Sigmoid colon (tissue), 7 donors: ENCODE data around the gene MRC2. TPM values are rescaled to one million over a fixed set of nuclear protein-coding genes. Genes with fewer than 3 reads are reported as not detected.

ENCODE experiments used
- DNase-seq: peaks from one replicate; pipeline ENCODE4 v3.0.0-alpha.2; 2019
- H3K27ac ChIP-seq, 4 donors: fragments of 200-600 bp; sonication (generic); one replicate each; pipeline ENCODE4 v1.5.1; 2016 to 2019; ENCODE audit warnings: mild to moderate bottlenecking in 1 of 4
- H3K27me3 ChIP-seq, 3 donors: fragments of 200-600 bp; sonication (generic); one replicate each; pipeline ENCODE4 v1.5.1; 2019; ENCODE audit warnings: mild to moderate bottlenecking in 1 of 3
- H3K36me3 ChIP-seq, 4 donors: fragments of 200-600 bp; sonication (generic); one replicate each; pipeline ENCODE4 v1.5.1; 2016 to 2019
- H3K4me1 ChIP-seq, 4 donors: fragments of 200-600 bp; sonication (generic); one replicate each; pipeline ENCODE4 v1.5.1; 2017 to 2019
- H3K4me3 ChIP-seq, 4 donors: fragments of 200-600 bp; sonication (generic); one replicate each; pipeline ENCODE4 v1.5.1; 2017 to 2019; ENCODE audit warnings: mild to moderate bottlenecking in 2 of 4, moderate library complexity in 1 of 4
- H3K9me3 ChIP-seq, 4 donors: fragments of 200-600 bp in 3 of 4; sonication (generic) in 3 of 4; one replicate each; pipeline versions ENCODE4 v1.5.1 to v1.6.1; 2013 to 2019
- EP300 ChIP-seq, 4 donors: sonication (generic); formaldehyde crosslinking; IDR thresholded peaks; one replicate each; pipeline ENCODE4 v1.6.1; 2017; ENCODE audit warnings: antibody characterized with exemption in 4 of 4
- POLR2A ChIP-seq, 2 donors: fragments of 450-650 bp; IDR thresholded peaks; one replicate each; pipeline ENCODE4 v1.6.1; 2016; ENCODE audit warnings: antibody characterized with exemption in 2 of 2, mild to moderate bottlenecking in 2 of 2, moderate library complexity in 2 of 2
- POLR2AphosphoS5 ChIP-seq, 4 donors: sonication (generic); formaldehyde crosslinking; IDR thresholded peaks; one replicate each; pipeline ENCODE4 v1.6.1; 2017; ENCODE audit warnings: antibody characterized with exemption in 4 of 4
- WGBS, 2 donors: extraction: QIAGEN DNeasy Blood & Tissue Kit; methylation state at CpG; one replicate each; pipeline ENCODE4 v1.1.7; 2013; 5-methylcytosine and 5-hydroxymethylcytosine counted together
- intact Hi-C: fragments of 100-400 bp; cut with DNase I; formaldehyde crosslinking; loops from one replicate; pipeline ENCODE4 v1.15.1; 2023
- polyA plus RNA-seq, 3 donors: library from polyadenylated mRNA; stranded (reverse); fragments of 200-250 nt; gene quantifications; one replicate each; pipeline ENCODE4 v1.2.3, GENCODE V29; 2013
- total RNA-seq, 4 donors: library from RNA; depleted of rRNA; stranded (reverse); fragments of >200 nt; gene quantifications; one replicate each; pipeline ENCODE4 v1.1.0, GENCODE V29; 2016
- TF ChIP-seq, protein P1 (sequence below), 4 experiments: fragments of 450-650 bp in 3 of 4; fragments of 200-600 bp in 1 of 4; IDR thresholded peaks; one replicate each; pipeline ENCODE4 v1.5.1; 2016 to 2019; ENCODE audit warnings: antibody characterized with exemption in 4 of 4, mild to moderate bottlenecking in 3 of 4, moderate library complexity in 2 of 4
- donor health status: healthy with polysubstance abuse.
- donor health status: Bipolar disorder and iron deficiency.
- donor health status: healthy.

Gene MRC2
- total and polyA plus RNA-seq, 7 donors = 2.5 to 94.4 (median 19.6) TPM

DNA sequence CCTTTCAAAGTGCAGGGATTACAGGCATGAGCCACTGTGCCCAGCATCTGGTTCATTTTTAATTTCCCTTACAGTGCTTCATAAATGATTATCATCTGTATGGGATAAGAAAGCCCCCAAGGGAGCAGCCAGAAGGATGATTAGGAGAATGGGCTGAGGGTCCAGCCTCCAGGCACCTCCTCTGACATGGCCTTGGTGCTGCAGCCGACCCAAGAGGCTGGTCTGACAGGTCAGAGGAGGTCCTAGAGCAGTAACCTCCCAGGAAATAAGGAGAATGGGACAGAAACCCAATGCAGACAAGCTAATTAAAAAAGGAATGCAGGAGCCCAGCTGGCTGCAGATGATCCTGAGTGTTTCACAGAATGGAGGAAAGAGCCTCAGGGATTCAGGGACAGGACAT is 29.0 kb downstream of the MRC2 start:
- intact Hi-C loops = no loop called here
- no peak for TF ChIP-seq POLR2AphosphoS5 (IDR thresholded peaks at IDR 0.05)
- no peak for TF ChIP-seq EP300 (IDR thresholded peaks at IDR 0.05)
- TF ChIP-seq, protein P1, sequence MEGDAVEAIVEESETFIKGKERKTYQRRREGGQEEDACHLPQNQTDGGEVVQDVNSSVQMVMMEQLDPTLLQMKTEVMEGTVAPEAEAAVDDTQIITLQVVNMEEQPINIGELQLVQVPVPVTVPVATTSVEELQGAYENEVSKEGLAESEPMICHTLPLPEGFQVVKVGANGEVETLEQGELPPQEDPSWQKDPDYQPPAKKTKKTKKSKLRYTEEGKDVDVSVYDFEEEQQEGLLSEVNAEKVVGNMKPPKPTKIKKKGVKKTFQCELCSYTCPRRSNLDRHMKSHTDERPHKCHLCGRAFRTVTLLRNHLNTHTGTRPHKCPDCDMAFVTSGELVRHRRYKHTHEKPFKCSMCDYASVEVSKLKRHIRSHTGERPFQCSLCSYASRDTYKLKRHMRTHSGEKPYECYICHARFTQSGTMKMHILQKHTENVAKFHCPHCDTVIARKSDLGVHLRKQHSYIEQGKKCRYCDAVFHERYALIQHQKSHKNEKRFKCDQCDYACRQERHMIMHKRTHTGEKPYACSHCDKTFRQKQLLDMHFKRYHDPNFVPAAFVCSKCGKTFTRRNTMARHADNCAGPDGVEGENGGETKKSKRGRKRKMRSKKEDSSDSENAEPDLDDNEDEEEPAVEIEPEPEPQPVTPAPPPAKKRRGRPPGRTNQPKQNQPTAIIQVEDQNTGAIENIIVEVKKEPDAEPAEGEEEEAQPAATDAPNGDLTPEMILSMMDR (IDR thresholded peaks at IDR 0.05) = no peak
- TF ChIP-seq POLR2A (IDR thresholded peaks at IDR 0.05) = no peak
- Histone ChIP-seq H3K27me3 (peaks cover 0 to 16% (median 14%) of the 10 kb centered on the region in 3 donors), H3K9me3 (peaks cover 0 to 4% (median 1%) of the 10 kb centered on the region in 4 donors), H3K36me3 (no peaks in the 10 kb centered on the region), H3K4me3 (no peak overlapping the region), H3K27ac (no peak overlapping the region), H3K4me1 (peaks cover 0 to 29% (median 26%) of the 10 kb centered on the region in 4 donors)
- peak; percentile 10 for DNase-seq
- WGBS, 2 donors = 37 to 69% methylated on average over 1 of the region's 1 CpG

DNA sequence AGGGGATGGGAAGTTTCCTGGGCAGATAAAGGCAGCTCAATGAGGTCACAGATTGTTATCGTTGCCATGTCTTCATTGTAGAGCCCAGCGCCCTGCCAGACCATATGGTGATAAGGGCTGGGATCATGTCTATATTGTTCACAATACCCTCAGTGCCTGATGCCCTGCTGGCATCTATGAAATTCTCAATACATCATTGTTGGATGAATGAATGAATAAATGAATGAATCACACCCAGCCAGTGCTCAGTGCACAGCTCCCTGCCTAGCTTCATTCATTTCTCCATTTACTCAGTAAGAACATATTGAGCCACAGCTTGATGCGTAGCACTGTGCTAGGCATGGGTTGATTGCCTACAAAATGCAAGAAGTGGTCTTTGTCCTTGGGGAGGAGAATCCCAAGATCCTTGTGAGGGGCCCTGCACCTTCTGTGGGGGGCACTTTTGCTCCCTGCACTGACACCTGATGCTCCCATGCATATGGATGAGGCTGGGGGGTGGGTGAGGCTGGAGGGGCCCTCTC is 29.7 kb downstream of the MRC2 start:
- Histone ChIP-seq H3K27me3 (peaks cover 0 to 9% (median 6%) of the 10 kb centered on the region in 3 donors), H3K27ac (no peak overlapping the region), H3K4me3 (no peak overlapping the region), H3K9me3 (peaks cover 0 to 4% (median 1%) of the 10 kb centered on the region in 4 donors), H3K36me3 (no peaks in the 10 kb centered on the region), H3K4me1 (peaks cover 0 to 24% (median 23%) of the 10 kb centered on the region in 4 donors)
- 93% methylated on average over 3 of the region's 3 CpGs for WGBS, 2 donors
- DNase-seq = no peak
- TF ChIP-seq EP300 (IDR thresholded peaks at IDR 0.05) = no peak
- intact Hi-C loops = no loop called here

DNA sequence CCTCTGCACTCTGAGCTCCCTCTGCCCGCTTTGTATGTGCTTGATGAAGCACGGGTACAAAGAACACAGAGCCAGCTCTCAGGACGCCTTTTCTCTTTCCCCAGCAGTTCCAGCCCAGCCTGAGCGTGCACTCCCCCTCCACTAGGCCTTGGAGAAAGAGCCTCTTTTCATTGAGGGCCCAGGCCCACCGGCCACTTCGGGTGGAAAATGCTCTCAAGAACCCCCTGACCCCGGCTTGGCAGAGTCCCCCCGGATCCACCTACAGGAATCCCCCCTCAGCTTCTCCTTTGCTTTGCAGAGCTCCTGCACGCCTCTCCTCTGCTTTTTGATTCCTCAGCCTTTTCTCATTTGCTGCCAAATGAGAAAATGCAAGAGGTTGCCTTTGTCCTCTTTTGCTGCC is 30.2 kb downstream of the MRC2 start:
- Histone ChIP-seq H3K36me3 (no peaks in the 10 kb centered on the region), H3K9me3 (peaks cover 0 to 4% (median 1%) of the 10 kb centered on the region in 4 donors), H3K4me3 (no peak overlapping the region), H3K4me1 (peaks cover 0 to 20% (median 18%) of the 10 kb centered on the region in 4 donors), H3K27me3 (peaks cover 0 to 4% (median 1%) of the 10 kb centered on the region in 3 donors), H3K27ac (no peak overlapping the region)
- no peak for TF ChIP-seq POLR2A (IDR thresholded peaks at IDR 0.05)
- TF ChIP-seq, protein P1 (IDR thresholded peaks at IDR 0.05) = no peak
- no peak for TF ChIP-seq EP300 (IDR thresholded peaks at IDR 0.05)
- TF ChIP-seq POLR2AphosphoS5 (IDR thresholded peaks at IDR 0.05) = no peak
- WGBS, 2 donors = 89 to 92% methylated on average over 9 of the region's 9 CpGs
- DNase-seq = peak; percentile 49
- intact Hi-C loops = no loop called here

DNA sequence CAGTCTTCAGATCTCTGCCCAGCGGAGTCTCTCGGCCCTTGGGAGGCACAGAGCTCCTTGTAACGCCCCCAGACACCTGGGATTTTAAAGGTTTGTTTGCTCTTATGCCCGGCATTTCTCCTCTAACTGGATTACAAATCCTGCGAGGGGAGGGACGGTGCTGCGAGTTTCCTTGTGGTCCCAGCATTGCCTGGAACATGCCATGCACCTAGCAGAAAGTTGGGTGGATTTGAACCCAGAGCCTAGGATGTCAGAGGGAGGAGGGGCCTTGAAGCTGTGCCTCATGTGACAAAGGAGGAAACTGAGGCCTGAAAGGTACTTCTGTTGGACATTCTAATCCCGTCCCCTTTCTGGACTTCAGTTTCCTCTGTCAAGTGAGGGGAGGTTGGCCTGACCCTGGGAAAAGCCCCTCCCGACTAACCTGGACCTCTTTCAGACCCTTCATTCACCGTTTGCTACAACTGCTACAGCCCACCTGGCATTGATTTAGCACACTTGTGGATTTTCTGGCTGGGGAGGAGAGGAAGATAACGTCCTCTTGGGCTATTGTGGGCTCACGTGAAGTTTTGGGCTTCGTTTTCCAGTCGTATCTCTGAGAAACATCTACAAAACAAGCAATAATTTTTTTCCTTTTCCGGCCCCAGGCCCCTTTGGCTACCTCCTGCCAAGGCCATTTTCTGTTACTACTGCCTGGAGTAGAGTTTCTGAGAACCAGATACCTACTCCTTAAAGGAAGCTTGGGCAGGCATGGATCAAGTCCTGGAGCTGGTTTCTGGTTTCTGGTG is 30.9 kb downstream of the MRC2 start:
- WGBS, 2 donors = 77 to 86% methylated on average over 15 of the region's 15 CpGs

DNA sequence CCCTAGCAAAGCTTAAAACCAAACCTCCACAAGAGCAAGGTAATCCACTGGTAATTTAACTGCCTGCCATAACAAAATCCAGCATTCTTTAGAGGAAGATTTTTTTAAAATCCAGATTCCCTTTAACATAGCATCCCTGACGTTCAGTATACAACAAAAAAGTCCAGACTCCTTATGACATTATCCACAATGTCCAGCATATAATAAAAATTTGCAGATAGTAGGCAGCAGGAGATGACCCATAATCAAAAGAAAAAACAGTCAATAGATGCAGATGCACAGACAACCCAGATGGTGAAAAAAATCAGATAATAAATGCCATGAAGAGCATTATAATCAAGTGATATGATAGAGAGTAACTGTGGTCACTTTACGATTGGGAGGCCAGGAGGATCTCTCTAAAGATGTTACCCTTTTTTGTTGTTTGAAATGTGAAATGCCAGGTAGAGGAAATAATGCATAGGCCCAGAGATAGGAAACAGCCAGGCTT is 33.2 kb downstream of the MRC2 start:
- no peak for DNase-seq
- intact Hi-C loops = no loop called here
- Histone ChIP-seq H3K4me3 (no peak overlapping the region), H3K27ac (no peak overlapping the region), H3K27me3 (no peaks in the 10 kb centered on the region), H3K4me1 (no peaks in the 10 kb centered on the region), H3K9me3 (peaks cover 0 to 4% (median 1%) of the 10 kb centered on the region in 4 donors), H3K36me3 (no peaks in the 10 kb centered on the region)
- WGBS, 2 donors = 94 to 95% methylated on average over 2 of the region's 2 CpGs
- TF ChIP-seq, protein P1 (IDR thresholded peaks at IDR 0.05) = no peak
- TF ChIP-seq POLR2AphosphoS5 (IDR thresholded peaks at IDR 0.05) (no peak), POLR2A (IDR thresholded peaks at IDR 0.05) (no peak)

More for the DNA sequence above, 30.9 kb downstream of the MRC2 start:
- intact Hi-C loops = no loop called here
- Histone ChIP-seq H3K4me1 (peaks cover 0 to 13% (median 12%) of the 10 kb centered on the region in 4 donors), H3K27me3 (no peaks in the 10 kb centered on the region), H3K9me3 (peaks cover 0 to 4% (median 1%) of the 10 kb centered on the region in 4 donors), H3K36me3 (no peaks in the 10 kb centered on the region), H3K27ac (no peak overlapping the region), H3K4me3 (no peak overlapping the region)
- TF ChIP-seq, protein P1 (IDR thresholded peaks at IDR 0.05) = no peak
- TF ChIP-seq POLR2AphosphoS5 (IDR thresholded peaks at IDR 0.05) (no peak), EP300 (IDR thresholded peaks at IDR 0.05) (no peak), POLR2A (IDR thresholded peaks at IDR 0.05) (no peak)
- peak; percentile 22 for DNase-seq
